Activated CD4-positive, alpha-beta T cell treated with anti-CD3 and anti-CD28 coated beads, Interleukin-2, amount 10 ng/mL, durations not matched to agents 7 days and 5 days (primary cell): ENCODE data around the gene UGT1A6. TPM values are rescaled to one million over a fixed set of nuclear protein-coding genes. Genes with fewer than 3 reads are reported as not detected.
"Not testable (repeated sequence)": the region's sequence is repeated elsewhere in the genome, so short reads cannot be mapped to it uniquely, and the experiment has no call there.

Source experiments
- CTCF ChIA-PET: fragments of 350-600 bp; sonication (Branson Sonifier 250); formaldehyde crosslinking; loops from one replicate; lab custom pipeline; 2021; ENCODE audit warnings: antibody characterized with exemption; lab: Charles Lee
- POLR2A ChIA-PET: fragments of 350-600 bp; sonication (Branson Sonifier 250); formaldehyde crosslinking; loops from one replicate; lab custom pipeline; 2021; ENCODE audit warnings: antibody characterized with exemption; lab: Charles Lee
- DNase-seq: peaks from one replicate; pipeline ENCODE4 v3.0.0-alpha.2; 2020
- H3K27ac Mint-ChIP-seq: one replicate; pipeline ENCODE4 v1.8.0; 2021; ENCODE audit warnings: mild to moderate bottlenecking, moderate library complexity, mixed read lengths
- H3K27me3 Mint-ChIP-seq: one replicate; pipeline ENCODE4 v1.8.0; 2021; ENCODE audit warnings: mixed read lengths
- H3K36me3 Mint-ChIP-seq: one replicate; pipeline ENCODE4 v1.8.0; 2021; ENCODE audit warnings: low read depth, mixed read lengths
- H3K4me1 Mint-ChIP-seq: one replicate; pipeline ENCODE4 v1.8.0; 2021; ENCODE audit warnings: mixed read lengths
- H3K4me3 Mint-ChIP-seq: one replicate; pipeline ENCODE4 v1.8.0; 2021; ENCODE audit warnings: mild to moderate bottlenecking, moderate library complexity, mixed read lengths
- H3K9me3 Mint-ChIP-seq: one replicate; pipeline ENCODE4 v1.8.0; 2021; ENCODE audit warnings: mixed read lengths
- total RNA-seq, 2 experiments: library from RNA; stranded (reverse); gene quantifications; one replicate each; pipeline ENCODE4 v1.2.3, GENCODE V29; 2021

The UGT1A6 gene
- not detected for total RNA-seq

DNA sequence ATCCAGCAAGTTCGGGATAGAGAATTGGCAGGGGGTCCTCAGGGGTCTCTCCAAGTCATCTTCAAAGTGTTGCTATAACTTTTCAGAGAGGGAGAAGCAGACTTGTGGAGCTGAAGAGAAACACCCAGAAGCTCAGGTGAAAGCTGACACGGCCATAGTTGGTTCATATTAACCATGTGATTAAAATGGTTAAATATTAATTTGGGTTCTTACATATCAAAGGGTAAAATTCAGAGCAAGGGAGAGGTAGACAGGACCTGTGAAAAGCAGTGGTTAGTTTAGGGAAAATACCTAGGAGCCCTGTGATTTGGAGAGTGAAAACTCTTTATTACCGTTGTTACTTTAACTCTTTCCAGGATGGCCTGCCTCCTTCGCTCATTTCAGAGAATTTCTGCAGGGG is at the start of gene UGT1A6:
Gene UGT1A6, plus strand, starts transcription at position 243 of the 400 bp plus-strand sequence. Its CDS starts 115 bp downstream, at position 358.
- DNase-seq, result no peak
- POLR2A ChIA-PET, result no interaction called here
- Mint-ChIP-seq H3K9me3 (no peaks in the 10 kb centered on the region), H3K4me3 (no peak within 1 kb of the TSS), H3K27ac (no peak within 1 kb of the TSS), H3K4me1 (no peaks in the 10 kb centered on the region), H3K27me3 (peaks cover 15% of the 10 kb centered on the region), H3K36me3 (no peaks in the 10 kb centered on the region)
- CTCF ChIA-PET, result no interaction called here

DNA sequence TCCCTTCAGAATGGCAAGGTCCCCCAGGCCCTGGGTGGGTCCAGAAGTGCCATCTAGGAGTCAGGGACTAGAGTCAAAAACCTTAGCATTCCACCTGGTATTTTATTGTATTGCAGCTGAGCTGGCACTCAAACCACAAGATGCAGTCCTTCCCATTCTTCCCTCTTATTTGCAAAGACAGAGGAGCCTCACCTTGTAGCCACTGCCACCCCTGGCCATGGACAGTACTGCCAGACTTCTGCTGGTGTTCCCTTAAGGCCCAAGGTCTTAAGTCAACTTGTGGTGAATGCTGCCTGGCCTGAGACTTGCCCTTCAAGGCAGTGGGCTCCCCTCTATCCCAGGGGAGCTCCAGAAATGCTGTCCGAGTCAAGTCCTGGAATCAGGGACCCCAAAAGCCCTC is 49.6 kb upstream of the UGT1A6 start:
- peaks cover 2% of the 10 kb centered on the region for H3K27me3 Mint-ChIP-seq
- POLR2A ChIA-PET, result no interaction called here
- DNase-seq, result no peak
- H3K27ac Mint-ChIP-seq, result no peak overlapping the region
- H3K36me3 Mint-ChIP-seq, result no peaks in the 10 kb centered on the region
- no peaks in the 10 kb centered on the region for H3K4me1 Mint-ChIP-seq
- peaks cover 19% of the 10 kb centered on the region for H3K9me3 Mint-ChIP-seq
- no peak overlapping the region for H3K4me3 Mint-ChIP-seq
- CTCF ChIA-PET, result no interaction called here

DNA sequence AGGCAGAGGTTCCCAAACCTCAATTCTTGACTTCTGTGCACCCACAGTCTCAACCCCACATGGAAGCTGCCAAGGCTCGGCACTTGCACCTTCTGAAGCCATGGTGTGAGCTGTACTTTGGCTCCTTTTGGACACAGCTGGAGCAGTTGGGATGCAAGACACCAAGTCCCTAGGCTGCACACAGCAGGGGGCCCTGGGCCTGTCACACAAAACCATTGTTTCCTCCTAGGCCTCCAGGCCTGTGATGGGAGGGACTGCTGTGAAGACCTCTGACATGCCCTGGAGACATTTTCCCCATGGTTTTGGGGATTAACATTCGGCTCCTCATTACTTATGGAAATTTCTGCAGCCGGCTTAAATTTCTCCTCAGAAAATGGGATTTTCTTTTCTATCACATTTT is 46.7 kb upstream of the UGT1A6 start:
- CTCF ChIA-PET, H3K36me3 Mint-ChIP-seq, H3K27ac Mint-ChIP-seq, H3K4me1 Mint-ChIP-seq, DNase-seq, H3K27me3 Mint-ChIP-seq, H3K4me3 Mint-ChIP-seq, POLR2A ChIA-PET: not testable (repeated sequence)
- peaks cover 19% of the 10 kb centered on the region for H3K9me3 Mint-ChIP-seq

DNA sequence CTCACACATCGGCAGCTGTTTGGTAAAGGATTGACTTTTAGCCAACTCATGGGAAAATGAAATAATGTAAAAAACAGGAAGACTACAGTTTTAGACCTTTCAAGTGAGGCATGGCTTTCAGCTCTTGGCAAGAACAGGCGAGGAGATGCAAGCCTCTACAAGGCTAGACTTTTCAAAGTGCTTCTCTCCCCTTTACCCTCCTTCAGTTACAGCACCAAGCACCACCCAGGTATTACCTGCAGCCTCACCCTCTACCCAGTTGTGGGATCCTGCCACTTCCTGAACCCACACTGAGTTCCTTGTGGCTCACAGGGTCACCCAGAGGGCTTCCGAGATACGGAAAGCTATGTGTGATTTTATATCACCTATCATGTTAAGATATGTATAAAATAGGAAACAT is 41.7 kb upstream of the UGT1A6 start:
- H3K27ac Mint-ChIP-seq, result no peak overlapping the region
- ChIA-PET POLR2A (no interaction called here), CTCF (no interaction called here)
- no peaks in the 10 kb centered on the region for H3K36me3 Mint-ChIP-seq
- H3K9me3 Mint-ChIP-seq, result peaks cover 7% of the 10 kb centered on the region
- H3K27me3 Mint-ChIP-seq, result peaks cover 11% of the 10 kb centered on the region
- H3K4me1 Mint-ChIP-seq, result no peaks in the 10 kb centered on the region
- no peak for DNase-seq
- H3K4me3 Mint-ChIP-seq, result no peak overlapping the region

DNA sequence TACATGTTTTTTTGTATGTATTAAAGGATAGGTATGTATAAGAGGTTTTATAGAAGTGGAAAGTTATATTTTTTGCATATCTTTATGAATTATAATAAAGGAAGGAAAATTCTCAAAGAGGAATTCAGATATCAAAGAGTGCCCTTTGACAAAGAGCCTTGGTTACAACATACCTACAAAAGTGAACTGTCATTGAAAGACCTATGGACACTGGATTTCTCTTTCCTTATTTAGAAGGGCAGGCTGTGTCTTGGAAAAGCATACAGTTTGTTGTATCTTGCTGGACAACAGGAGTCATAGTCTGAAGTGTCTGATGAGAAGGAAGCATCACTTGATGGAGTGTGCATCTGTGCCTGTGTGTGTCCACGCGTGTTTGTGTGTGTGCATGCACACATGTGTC is 41.3 kb upstream of the UGT1A6 start:
- Mint-ChIP-seq H3K36me3 (no peaks in the 10 kb centered on the region), H3K9me3 (peaks cover 4% of the 10 kb centered on the region), H3K27ac (no peak overlapping the region), H3K4me1 (no peaks in the 10 kb centered on the region), H3K27me3 (peaks cover 11% of the 10 kb centered on the region), H3K4me3 (no peak overlapping the region)
- CTCF ChIA-PET, result no interaction called here
- POLR2A ChIA-PET, result no interaction called here
- no peak for DNase-seq

DNA sequence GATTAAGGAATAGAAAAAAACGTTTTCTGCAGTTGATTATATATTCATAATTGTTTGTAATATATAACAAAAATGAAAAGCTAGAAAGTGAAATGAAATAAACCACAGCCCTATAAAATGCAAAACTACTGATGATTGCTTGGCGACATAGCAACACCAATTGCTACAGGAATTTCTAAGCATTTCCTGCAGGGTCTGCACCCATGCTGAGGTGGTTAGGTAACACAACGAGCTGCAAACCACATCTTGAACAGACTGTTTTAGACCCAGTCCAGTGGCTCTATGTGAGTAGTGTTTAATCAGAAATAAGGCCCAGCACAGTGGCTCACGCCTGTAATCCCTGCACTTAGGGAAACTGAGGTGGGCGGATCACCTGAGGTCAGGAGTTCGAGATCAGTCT is 38.2 kb upstream of the UGT1A6 start:
- Mint-ChIP-seq H3K4me3 (no peak overlapping the region), H3K9me3 (no peaks in the 10 kb centered on the region), H3K27me3 (peaks cover 23% of the 10 kb centered on the region), H3K27ac (no peak overlapping the region), H3K36me3 (no peaks in the 10 kb centered on the region), H3K4me1 (no peaks in the 10 kb centered on the region)
- ChIA-PET CTCF (no interaction called here), POLR2A (no interaction called here)
- DNase-seq, result no peak

DNA sequence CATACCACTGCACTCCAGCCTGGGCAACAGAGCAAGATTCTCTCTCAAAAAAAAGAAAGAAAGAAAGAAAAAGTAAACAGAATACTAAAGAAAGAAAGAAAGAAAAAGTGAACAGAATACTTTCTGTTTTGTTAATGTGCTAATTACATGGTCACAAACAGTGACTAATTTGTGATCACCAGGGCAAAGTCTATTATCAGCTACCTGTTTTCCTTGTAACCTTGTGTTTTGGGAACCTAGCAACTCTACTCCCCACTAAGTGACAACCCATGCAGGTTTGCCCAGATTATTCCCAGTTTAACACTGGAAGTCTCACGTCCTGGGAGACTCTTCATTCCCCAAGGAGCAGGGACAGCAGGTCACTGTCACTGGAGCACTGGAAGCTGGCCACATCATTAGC is 37.6 kb upstream of the UGT1A6 start:
- ChIA-PET CTCF (no interaction called here), POLR2A (no interaction called here)
- Mint-ChIP-seq H3K9me3 (no peaks in the 10 kb centered on the region), H3K27ac (no peak overlapping the region), H3K27me3 (peaks cover 28% of the 10 kb centered on the region), H3K4me1 (no peaks in the 10 kb centered on the region), H3K36me3 (no peaks in the 10 kb centered on the region), H3K4me3 (no peak overlapping the region)
- DNase-seq, result no peak

DNA sequence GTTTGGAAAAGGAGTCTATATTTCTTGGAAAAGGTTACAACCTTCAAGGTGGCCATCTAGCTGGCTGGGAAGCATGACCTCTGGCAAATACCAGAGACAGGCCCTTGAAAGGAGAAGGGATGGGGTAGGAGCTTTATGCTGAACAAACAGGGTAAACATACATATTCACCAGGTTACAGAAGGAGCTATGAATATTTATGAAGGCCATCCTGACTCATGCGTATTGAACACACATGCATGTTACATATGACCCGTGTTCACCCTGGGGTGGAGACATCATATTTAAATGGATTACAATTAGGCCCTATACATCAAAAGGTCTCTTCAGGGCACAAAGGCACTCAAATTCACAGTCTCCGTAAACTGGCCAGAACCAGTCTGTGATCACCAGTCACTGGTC is 36.7 kb upstream of the UGT1A6 start:
- CTCF ChIA-PET, DNase-seq, H3K4me3 Mint-ChIP-seq, H3K9me3 Mint-ChIP-seq, H3K36me3 Mint-ChIP-seq, POLR2A ChIA-PET, H3K27ac Mint-ChIP-seq, H3K4me1 Mint-ChIP-seq: not testable (repeated sequence)
- peaks cover 26% of the 10 kb centered on the region for H3K27me3 Mint-ChIP-seq

DNA sequence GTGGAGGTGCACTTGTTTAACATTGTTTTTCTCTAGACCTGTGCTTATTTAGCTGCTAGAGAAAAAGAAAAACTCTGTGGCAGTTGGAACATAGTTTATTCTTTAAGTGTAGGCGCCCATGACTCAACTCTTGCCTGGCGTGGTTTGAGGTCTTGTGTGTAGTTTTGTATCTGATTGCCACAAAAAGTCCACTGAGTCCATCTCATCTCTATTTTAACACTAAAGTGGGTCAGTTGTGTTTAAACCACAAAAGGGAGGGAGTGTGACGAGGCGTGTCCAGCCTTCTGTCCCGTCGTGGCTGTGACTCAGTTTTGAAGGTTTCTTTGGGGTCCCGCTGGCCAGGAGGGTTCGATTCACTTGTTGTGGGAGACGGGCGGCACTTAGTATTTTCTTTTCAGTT is 36.2 kb upstream of the UGT1A6 start:
- Mint-ChIP-seq H3K27me3 (peaks cover 30% of the 10 kb centered on the region), H3K36me3 (no peaks in the 10 kb centered on the region), H3K27ac (no peak overlapping the region), H3K9me3 (no peaks in the 10 kb centered on the region), H3K4me3 (no peak overlapping the region), H3K4me1 (no peaks in the 10 kb centered on the region)
- ChIA-PET CTCF (no interaction called here), POLR2A (no interaction called here)
- DNase-seq, result no peak

DNA sequence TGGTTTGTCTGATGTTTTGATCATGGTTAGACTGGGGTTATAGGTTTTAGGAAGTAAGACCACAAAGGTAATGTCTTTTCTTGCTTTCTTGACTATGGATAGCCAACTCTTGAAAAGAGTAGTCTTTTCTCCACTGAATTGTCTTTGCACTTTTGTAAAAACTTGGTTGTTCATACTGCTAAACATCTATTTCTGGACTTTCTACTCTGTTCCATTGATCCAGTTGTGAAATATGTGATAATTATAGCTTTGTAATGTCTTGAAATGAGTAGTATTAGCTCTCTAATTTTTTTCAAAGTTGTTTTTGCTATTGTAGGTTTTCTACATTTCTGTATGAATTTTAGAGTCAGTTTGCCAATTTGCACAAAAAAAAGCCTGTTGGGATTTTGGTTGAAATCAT is 34.1 kb upstream of the UGT1A6 start:
- POLR2A ChIA-PET, result no interaction called here
- DNase-seq, result no peak
- H3K27me3 Mint-ChIP-seq, result peaks cover 42% of the 10 kb centered on the region
- CTCF ChIA-PET, result no interaction called here
- no peaks in the 10 kb centered on the region for H3K4me1 Mint-ChIP-seq
- no peaks in the 10 kb centered on the region for H3K9me3 Mint-ChIP-seq
- H3K4me3 Mint-ChIP-seq, result no peak overlapping the region
- H3K36me3 Mint-ChIP-seq, result no peaks in the 10 kb centered on the region
- no peak overlapping the region for H3K27ac Mint-ChIP-seq

DNA sequence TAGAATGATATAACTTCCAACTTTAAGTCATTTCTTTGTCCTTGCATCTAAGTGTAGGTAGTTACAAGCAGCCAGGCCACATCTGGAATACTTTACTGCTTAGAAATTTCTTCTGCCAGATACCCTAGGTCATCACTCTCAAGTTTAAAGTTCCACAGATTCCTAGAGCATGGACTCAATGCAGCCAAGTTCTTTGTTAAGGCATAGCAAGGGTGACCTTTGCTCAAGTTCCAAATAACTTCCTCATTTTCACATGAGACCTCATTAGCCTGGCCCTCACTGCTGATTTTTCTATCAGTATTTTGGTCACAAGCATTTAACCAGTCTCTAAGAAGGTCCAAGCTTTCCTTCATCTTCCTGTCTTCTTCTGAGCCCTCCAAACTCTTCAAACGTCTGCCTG is 28.8 kb upstream of the UGT1A6 start:
- ChIA-PET CTCF (no interaction called here), POLR2A (no interaction called here)
- Mint-ChIP-seq H3K9me3 (peaks cover 3% of the 10 kb centered on the region), H3K27me3 (peaks cover 42% of the 10 kb centered on the region), H3K36me3 (no peaks in the 10 kb centered on the region), H3K4me3 (no peak overlapping the region), H3K4me1 (no peaks in the 10 kb centered on the region), H3K27ac (no peak overlapping the region)
- no peak for DNase-seq

DNA sequence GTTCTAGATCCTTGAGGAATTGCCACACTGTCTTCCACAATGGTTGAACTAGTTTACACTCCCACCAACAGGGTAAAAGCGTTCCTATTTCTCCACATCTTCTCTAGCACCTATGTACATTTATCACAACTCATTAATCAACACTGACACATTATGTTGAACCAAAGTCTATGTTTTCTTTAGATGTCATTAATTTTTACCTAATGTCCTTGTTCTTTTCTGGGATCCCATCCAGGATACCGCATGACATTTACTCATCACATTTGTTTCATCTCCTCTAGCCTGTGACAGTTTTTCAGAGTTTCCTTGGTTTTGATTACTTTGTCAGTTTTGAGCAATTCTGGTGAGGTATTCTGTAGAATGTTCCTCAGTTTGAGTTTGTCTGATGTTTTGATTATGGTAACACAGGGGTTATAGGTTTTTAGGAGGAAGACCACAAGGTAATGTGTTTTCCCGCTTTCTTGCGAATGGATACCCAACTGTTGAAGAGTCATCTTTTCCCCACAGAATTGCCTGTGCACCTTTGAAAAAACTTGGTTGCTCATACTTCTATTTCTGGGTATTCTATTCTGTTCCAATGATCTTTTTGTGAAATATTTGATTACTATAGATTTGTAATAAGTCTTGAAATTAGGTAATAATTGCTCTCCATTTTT is 24.0 kb upstream of the UGT1A6 start:
- ChIA-PET CTCF (no interaction called here), POLR2A (no interaction called here)
- Mint-ChIP-seq H3K4me1 (no peaks in the 10 kb centered on the region), H3K9me3 (peaks cover 3% of the 10 kb centered on the region), H3K27ac (no peak overlapping the region), H3K4me3 (no peak overlapping the region), H3K27me3 (peaks cover 20% of the 10 kb centered on the region), H3K36me3 (no peaks in the 10 kb centered on the region)
- DNase-seq, result no peak

DNA sequence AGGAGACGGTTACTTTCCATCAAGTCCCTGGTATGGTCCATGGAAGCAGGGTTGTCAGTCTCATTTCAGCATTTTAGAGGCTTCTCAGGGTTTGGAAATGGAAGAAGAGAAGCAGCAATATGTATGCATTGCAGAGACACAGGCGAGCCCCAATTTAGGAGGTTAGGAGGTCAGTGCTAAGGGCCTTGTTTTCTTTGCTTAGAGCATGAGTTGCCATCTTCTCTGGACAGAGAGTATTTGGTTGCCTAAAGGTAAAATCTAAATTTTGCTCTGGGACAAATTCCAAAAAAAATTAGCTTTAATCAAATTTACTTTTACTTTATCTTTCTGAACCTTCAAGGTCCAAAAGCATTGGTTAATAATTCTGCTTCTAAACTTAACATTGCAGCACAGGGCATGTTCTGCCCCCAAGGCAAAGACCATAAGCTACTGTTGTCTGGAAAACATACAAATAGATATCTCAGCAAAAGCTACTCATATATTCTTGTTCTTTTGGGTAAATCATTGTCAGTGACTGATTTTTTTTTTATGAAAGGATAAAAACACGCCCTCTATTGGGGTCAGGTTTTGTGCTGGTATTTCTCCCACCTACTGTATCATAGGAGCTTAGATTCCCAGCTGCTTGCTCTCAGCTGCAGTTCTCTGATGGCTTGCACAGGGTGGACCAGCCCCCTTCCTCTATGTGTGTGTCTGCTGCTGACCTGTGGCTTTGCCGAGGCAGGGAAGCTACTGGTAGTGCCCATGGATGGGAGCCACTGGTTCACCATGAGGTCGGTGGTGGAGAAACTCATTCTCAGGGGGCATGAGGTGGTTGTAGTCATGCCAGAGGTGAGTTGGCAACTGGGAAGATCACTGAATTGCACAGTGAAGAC is 21.2 kb upstream of the UGT1A6 start, which contains the start of gene UGT1A9:
Gene UGT1A9, plus strand, starts transcription at position 609 of the 872 bp plus-strand sequence. Its CDS starts 37 bp downstream, at position 646.
- Mint-ChIP-seq H3K27ac (no peak within 1 kb of the TSS), H3K27me3 (peaks cover 19% of the 10 kb centered on the region), H3K9me3 (no peaks in the 10 kb centered on the region), H3K36me3 (no peaks in the 10 kb centered on the region), H3K4me1 (no peaks in the 10 kb centered on the region), H3K4me3 (no peak within 1 kb of the TSS)
- CTCF ChIA-PET, result no interaction called here
- no peak for DNase-seq
- POLR2A ChIA-PET, result no interaction called here
